RWPE1 (cell line): ENCODE measurements around the gene PKHD1.

ENCODE experiments used
- CTCF ChIA-PET: fragments of 350-600 bp; sonication (Branson Sonifier 250); formaldehyde crosslinking; extraction: SDS; loops from one replicate; lab custom pipeline; 2021; lab: Yijun Ruan, JAX
- POLR2A ChIA-PET: fragments of 400-600 bp; formaldehyde crosslinking; extraction: SDS; loops from one replicate; lab custom pipeline; 2020; ENCODE audit warnings: antibody characterized with exemption; ENCODE audit not compliant: low non-redundant PET; lab: Yijun Ruan, JAX
- DNase-seq: peaks from one replicate; pipeline ENCODE4 v3.0.0; 2012; ENCODE audit warnings: low spot score
- H3K27ac ChIP-seq: fragments of 450-650 bp; 2 replicates; pipeline ENCODE4 v1.5.1; 2017
- CTCF ChIP-seq: fragments of 450-650 bp; conservative IDR thresholded peaks from 2 replicates; pipeline ENCODE4 v1.5.1; 2017; ENCODE audit warnings: low read depth, mild to moderate bottlenecking

The PKHD1 gene

GRCh38 chr6:52076791-52077179 lies 10.6 kb downstream of the PKHD1 start:
- DNase-seq = no peak
- CTCF ChIA-PET = no interaction called here
- POLR2A ChIA-PET = no interaction called here
- TF ChIP-seq CTCF = no peak
- no peak overlapping the region for H3K27ac ChIP-seq

DNA sequence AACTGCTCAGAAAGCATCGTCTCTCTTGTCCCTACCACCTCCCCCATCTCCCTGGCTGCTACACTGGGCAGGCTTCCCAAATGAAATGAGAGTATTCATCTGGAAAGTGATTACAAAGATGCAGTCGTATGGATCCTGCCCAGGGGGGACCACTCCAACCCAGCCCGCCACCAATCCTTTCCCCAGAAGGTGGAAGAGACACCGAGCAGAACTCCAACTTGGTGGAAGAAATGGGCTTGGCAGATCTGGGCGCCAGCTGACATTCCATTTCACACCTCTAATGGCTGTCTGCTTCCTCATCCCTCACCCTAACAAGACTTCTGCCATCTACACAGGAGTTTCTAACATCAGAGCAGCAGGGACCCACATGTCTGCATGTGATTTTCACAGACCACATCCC lies 12.7 kb downstream of the PKHD1 start:
- DNase-seq = no peak
- no peak for TF ChIP-seq CTCF
- ChIA-PET CTCF (interaction anchor here (0.6 kb wide), 2 partner anchors 11 to 835 kb away, joined by 3 read pairs; partner anchors contain the start of gene GSTA3), POLR2A (no interaction called here)
- no peak overlapping the region for H3K27ac ChIP-seq

DNA sequence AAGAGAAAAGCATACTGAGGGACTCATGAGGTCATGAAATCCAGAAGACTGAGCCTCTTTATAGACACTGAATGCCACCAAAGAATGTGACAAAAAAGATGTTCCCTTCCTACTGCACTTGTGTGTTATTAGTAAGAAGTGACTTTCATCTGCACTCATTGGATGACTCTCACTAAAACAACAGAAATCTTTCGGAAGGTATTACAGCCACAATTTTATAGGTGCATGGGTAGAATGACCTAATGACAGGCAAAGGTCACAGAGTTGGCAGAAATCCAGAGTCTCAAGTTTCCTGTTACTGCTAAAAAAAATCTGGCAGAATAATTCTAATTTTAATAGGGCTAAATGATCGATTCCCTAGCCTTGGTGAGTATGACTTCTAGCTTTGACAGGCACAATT lies 13.3 kb downstream of the PKHD1 start:
- DNase-seq = no peak
- CTCF ChIA-PET = interaction anchor here (0.6 kb wide), 1 partner anchor 10 kb away, joined by 3 read pairs; no protein-coding TSS in a partner anchor
- H3K27ac ChIP-seq = no peak overlapping the region
- no peak for TF ChIP-seq CTCF
- POLR2A ChIA-PET = no interaction called here

GRCh38 chr6:52065621-52066020 lies 21.8 kb downstream of the PKHD1 start:
- ChIA-PET CTCF (interaction anchor here (0.6 kb wide), 1 partner anchor 1670 kb away, joined by 3 read pairs; no protein-coding TSS in a partner anchor), POLR2A (interaction anchor here (0.7 kb wide), 1 partner anchor 322 kb away, joined by 6 read pairs; no protein-coding TSS in a partner anchor)
- DNase-seq = peak; percentile 64
- no peak overlapping the region for H3K27ac ChIP-seq
- TF ChIP-seq CTCF = no peak

DNA sequence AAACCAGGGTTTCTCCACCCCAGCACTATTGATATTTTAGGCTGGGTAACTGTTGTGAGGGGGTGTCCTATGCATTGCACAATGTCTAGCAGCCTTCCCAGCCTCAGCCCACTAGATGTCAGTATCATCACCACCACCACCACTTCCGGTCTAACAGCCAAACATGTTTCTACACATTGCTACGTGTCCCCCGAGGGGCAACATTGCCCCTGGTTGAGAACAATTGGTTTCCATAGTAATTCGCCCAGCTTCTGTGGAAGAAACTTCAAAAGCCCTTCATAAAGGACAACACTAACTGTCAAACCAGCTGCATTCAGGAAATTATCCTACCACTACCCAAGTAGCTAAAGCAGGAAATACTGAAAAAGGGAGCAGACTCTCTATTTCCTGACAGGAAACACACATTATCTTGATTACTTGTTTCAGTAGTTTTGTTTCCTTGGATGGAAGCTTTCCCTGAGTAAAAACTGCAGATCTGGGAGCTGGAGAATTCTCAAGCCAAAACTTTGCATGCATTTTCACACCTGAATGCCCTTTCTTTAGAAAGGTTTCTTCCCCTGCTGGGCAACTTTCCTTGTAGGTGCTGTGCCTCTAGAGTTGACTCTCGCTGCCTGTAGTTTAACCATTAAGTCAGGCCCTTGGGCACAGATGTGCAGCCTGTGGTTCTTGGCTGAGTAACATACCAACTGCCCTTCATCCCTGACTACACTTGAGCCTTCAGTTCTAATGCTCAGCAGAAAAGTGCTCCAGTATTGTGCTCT lies 23.6 kb downstream of the PKHD1 start:
- no peak overlapping the region for H3K27ac ChIP-seq
- peak; percentile 46 for DNase-seq
- CTCF ChIA-PET = interaction anchor here (0.6 to 1.0 kb wide), 3 partner anchors 10 to 14 kb away, joined by 3 read pairs; no protein-coding TSS in a partner anchor

DNA sequence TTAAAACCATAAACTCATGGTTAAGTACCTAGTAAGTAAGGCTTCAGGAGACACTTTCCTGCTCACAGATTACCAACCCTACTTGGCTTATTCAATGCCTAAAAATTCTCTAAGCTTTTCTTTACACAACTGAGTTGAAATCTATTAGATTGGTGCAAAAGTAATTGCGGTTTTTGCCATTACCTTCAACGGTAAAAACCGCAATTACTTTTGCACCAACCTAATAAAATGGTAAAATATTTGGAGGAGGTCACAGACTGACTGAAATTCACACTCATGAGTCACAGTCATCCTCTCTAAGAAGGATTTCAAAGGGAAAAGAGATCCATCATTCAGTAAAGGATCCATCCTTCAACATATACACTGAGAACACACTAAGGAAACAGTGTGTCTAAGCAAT lies 25.9 kb downstream of the PKHD1 start:
- H3K27ac ChIP-seq = no peak overlapping the region
- no peak for TF ChIP-seq CTCF
- ChIA-PET POLR2A (no interaction called here), CTCF (interaction anchor here (0.6 kb wide), 1 partner anchor 1937 kb away, joined by 3 read pairs; no protein-coding TSS in a partner anchor)
- DNase-seq = no peak

More for the DNA sequence above, 23.6 kb downstream of the PKHD1 start:
- TF ChIP-seq CTCF = peak; percentile 41; the same call in 1 of the 2 replicates
- POLR2A ChIA-PET = no interaction called here
